Eye (tissue), 1 donor: ENCODE measurements around the gene ZEB2.

Source experiments
- DNase-seq: peaks from one replicate; pipeline ENCODE4 v3.0.0-alpha.2; 2015

Gene ZEB2

DNA sequence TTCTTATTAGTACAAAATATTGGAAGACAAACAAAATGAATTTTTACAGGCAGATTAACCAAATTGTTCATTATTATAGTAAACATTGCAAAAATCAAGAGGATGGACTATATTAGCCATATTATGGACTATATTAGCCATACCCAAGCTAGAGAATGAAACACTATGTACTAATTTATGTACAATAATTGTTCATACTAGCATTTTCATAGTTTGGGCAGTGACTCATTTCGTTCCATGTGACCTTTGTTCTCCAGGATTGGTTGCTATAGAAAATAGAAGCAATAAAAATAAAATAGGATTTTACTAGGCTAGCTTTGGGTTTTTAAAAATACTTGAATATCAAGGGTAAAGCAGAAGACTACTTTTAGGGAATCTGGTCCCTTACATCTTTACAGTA, 176.8 kb downstream of the ZEB2 start:
- DNase-seq: no peak

DNA sequence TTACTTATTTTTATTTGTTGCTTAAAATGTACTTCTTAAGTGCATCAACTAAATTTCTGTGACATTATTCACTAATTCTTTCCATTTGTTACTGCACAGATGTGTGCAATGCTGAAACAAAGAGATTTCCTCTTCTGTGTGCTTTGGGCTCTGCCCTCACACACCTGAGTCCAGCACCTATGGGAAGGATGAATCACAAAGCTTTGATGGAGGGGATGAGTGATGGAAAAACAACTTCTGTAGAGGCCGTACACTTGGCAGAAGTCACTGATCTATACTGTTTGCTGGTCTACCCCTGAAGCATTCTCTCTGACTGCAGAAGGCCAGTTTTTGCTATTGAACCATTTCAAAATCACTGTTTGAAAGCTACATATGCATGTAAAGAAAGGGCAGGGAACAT, 178.4 kb downstream of the ZEB2 start:
- DNase-seq: no peak

DNA sequence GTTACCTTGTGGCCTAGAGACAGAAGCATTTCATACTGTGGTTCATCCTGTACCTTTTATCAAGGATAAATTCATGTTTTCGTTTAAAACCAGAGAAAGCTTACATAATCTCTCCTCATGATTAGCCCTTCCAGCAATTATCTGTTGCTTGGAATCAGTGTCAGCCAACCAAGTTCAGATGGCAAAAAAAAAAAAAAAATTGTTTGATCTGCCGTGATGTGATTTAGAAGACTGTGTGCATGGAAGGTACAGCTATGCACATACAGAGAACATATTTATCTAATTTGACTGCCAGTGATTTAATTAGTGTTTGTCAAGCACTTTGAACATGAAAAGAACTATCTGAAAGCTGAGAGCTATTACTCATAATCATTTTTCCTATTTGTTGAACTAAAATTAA, 180.9 kb downstream of the ZEB2 start:
- DNase-seq: peak; percentile 45

DNA sequence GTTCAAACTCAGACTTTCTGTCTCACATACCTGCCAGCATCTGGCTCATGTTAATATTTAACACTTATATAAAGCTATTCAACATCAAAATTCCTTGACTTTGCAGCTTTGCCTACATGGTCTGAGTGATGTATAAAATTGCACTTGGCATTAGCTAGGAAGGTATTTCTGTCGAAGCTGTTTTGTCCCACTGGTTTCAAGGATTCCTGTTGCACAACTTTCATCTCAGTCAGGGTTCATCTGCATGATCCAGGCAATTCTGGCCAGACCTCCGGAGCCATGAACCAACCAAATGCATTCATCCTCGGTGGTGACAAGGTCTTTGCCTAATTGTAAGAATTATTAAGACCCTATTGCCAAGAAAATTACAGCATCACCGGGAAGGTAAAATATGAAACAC, 185.4 kb downstream of the ZEB2 start:
- DNase-seq: no peak
